Spleen (tissue), 11 donors: ENCODE data around the gene ADORA2A. TPM values are rescaled to one million over a fixed set of nuclear protein-coding genes. Genes with fewer than 3 reads are reported as not detected.

Experiments
- DNase-seq: peaks from one replicate; pipeline ENCODE4 v3.0.0-alpha.2; 2020
- H3K27ac ChIP-seq, 8 donors: fragments of 200-600 bp; sonication (generic) in 7 of 8; 1 replicate in 4 of 8; 2 replicates in 4 of 8; pipeline versions ENCODE4 v1.5.0 to v1.8.0; 2016 to 2021; ENCODE audit warnings: inconsistent platforms in 4 of 8, mild to moderate bottlenecking in 4 of 8, moderate library complexity in 1 of 8
- H3K27me3 ChIP-seq, 7 donors: fragments of 200-600 bp; sonication (generic) in 6 of 7; replicated peaks in 1 of 7; 1 replicate in 4 of 7; 2 replicates in 3 of 7; pipeline versions ENCODE4 v1.5.0 to v1.8.0; 2016 to 2021; ENCODE audit warnings: inconsistent platforms in 3 of 7, mild to moderate bottlenecking in 1 of 7
- H3K36me3 ChIP-seq, 6 donors: fragments of 200-600 bp; sonication (generic) in 5 of 6; 1 replicate in 4 of 6; 2 replicates in 2 of 6; pipeline versions ENCODE4 v1.5.0 to v1.8.0; 2016 to 2021; ENCODE audit warnings: inconsistent platforms in 2 of 6
- H3K4me1 ChIP-seq, 6 donors: fragments of 200-600 bp; sonication (generic) in 5 of 6; 1 replicate in 3 of 6; 2 replicates in 3 of 6; pipeline versions ENCODE4 v1.5.0 to v1.8.0; 2016 to 2021; ENCODE audit warnings: inconsistent platforms in 3 of 6
- H3K4me3 ChIP-seq, 8 donors: fragments of 200-600 bp; sonication (generic) in 7 of 8; 1 replicate in 4 of 8; 2 replicates in 4 of 8; pipeline versions ENCODE4 v1.5.0 to v1.8.0; 2016 to 2021; ENCODE audit warnings: inconsistent platforms in 4 of 8, mild to moderate bottlenecking in 4 of 8, moderate library complexity in 2 of 8
- H3K9me3 ChIP-seq, 8 donors: fragments of 200-600 bp; sonication (generic) in 7 of 8; 1 replicate in 4 of 8; 2 replicates in 4 of 8; pipeline versions ENCODE4 v1.5.0 to v1.8.0; 2016 to 2021; ENCODE audit warnings: inconsistent platforms in 4 of 8
- CTCF ChIP-seq, 11 experiments: fragments of 200-600 bp in 7 of 11; fragments of 450-650 bp in 4 of 11; sonication (generic) in 4 of 11; IDR thresholded peaks in 8 of 11; conservative IDR thresholded peaks in 3 of 11; 1 replicate in 7 of 11; 2 replicates in 4 of 11; pipeline versions ENCODE4 v1.4.0 to v1.8.0; 2016 to 2021; ENCODE audit warnings: antibody characterized with exemption in 11 of 11, inconsistent platforms in 4 of 11, mild to moderate bottlenecking in 1 of 11
- POLR2A ChIP-seq, 3 donors: fragments of 450-650 bp; IDR thresholded peaks; one replicate each; pipeline ENCODE4 v1.5.1; 2017; ENCODE audit warnings: antibody characterized with exemption in 3 of 3, mild to moderate bottlenecking in 1 of 3
- POLR2AphosphoS5 ChIP-seq, 3 donors: sonication (generic); formaldehyde crosslinking; IDR thresholded peaks; one replicate each; pipeline ENCODE4 v1.5.1; 2017; ENCODE audit warnings: antibody characterized with exemption in 3 of 3
- WGBS, 5 donors: extraction: QIAGEN DNeasy Blood & Tissue Kit in 3 of 5; methylation state at CpG; one replicate each; pipeline versions ENCODE4 v1.1.5 to v1.1.7; 2013 to 2018; 5-methylcytosine and 5-hydroxymethylcytosine counted together
- intact Hi-C: fragments of 100-400 bp; cut with DNase I; formaldehyde crosslinking; loops from one replicate; pipeline ENCODE4 v1.15.0; 2023; ENCODE audit warnings: low total_unique reads
- polyA plus RNA-seq, 3 donors: library from polyadenylated mRNA; stranded (reverse); fragments of 200-250 nt; gene quantifications; one replicate each; pipeline ENCODE4 v1.2.1, GENCODE V29; 2013
- total RNA-seq, 7 donors: library from RNA; depleted of rRNA in 3 of 7; stranded (reverse); fragments of >200 nt in 3 of 7; fragmentation: NEBNext Ultra II Directional in 4 of 7; extraction: Animal tissue kit (Norgen Biotek cat#: 25700) in 4 of 7; gene quantifications; one replicate each; pipeline versions ENCODE4 v1.1.0 to v1.2.1, GENCODE V29; 2016 to 2021
- donor health status: healthy with polysubstance abuse.
- donor health status: DM: no; HTN: no; CAD: no; lungs with moderate emphysema.
- donor health status: DM: no; HTN: no; CAD: no.
- donor health status: Bipolar disorder and iron deficiency.
- donor health status: healthy.
- donor health status: DM: no; HTN: no; CAD: no.
- donor health status: DM: yes; HTN: yes; CAD: no.

The ADORA2A gene
- total and polyA plus RNA-seq, 10 donors, result 8.3 to 31.1 (median 20.2) TPM

GRCh38 chr22:24474649-24475255, 47.4 kb downstream of the ADORA2A start:
- intact Hi-C loops, result no loop called here
- Histone ChIP-seq H3K9me3 (peaks cover 0 to 3% (median 0%) of the 10 kb centered on the region in 8 donors), H3K36me3 (no peaks in the 10 kb centered on the region), H3K27ac (no peak overlapping the region), H3K4me3 (no peak overlapping the region), H3K4me1 (peaks cover 0 to 38% (median 16%) of the 10 kb centered on the region in 6 donors), H3K27me3 (no peaks in the 10 kb centered on the region)
- DNase-seq, result no peak
- TF ChIP-seq CTCF (IDR thresholded peaks at IDR 0.05 in 8 of 11, conservative IDR thresholded peaks at IDR 0.05 in 3 of 11), result no peak
- no peak for TF ChIP-seq POLR2A (IDR thresholded peaks at IDR 0.05)
- TF ChIP-seq POLR2AphosphoS5 (IDR thresholded peaks at IDR 0.05), result no peak
- WGBS, 5 donors, result 73 to 96% (median 85%) methylated on average over 5 of the region's 5 CpGs

GRCh38 chr22:24481641-24482040, 54.2 kb downstream of the ADORA2A start:
- TF ChIP-seq POLR2A (IDR thresholded peaks at IDR 0.05) (no peak), POLR2AphosphoS5 (IDR thresholded peaks at IDR 0.05) (no peak), CTCF (IDR thresholded peaks at IDR 0.05 in 8 of 11, conservative IDR thresholded peaks at IDR 0.05 in 3 of 11) (no peak)
- Histone ChIP-seq H3K4me1 (peaks cover 0 to 50% (median 8%) of the 10 kb centered on the region in 6 donors), H3K9me3 (no peaks in the 10 kb centered on the region), H3K36me3 (no peaks in the 10 kb centered on the region), H3K27ac (peak overlapping the region in 3 of 8 donors; percentile 54 to 80 (median 61)), H3K4me3 (no peak overlapping the region), H3K27me3 (no peaks in the 10 kb centered on the region)
- no peak for DNase-seq
- intact Hi-C loops, result no loop called here
- WGBS, 5 donors, result 50 to 80% (median 62%) methylated on average over 1 of the region's 1 CpG

GRCh38 chr22:24482575-24482974, 55.2 kb downstream of the ADORA2A start:
- no peaks in the 10 kb centered on the region for H3K36me3 ChIP-seq
- no peak for DNase-seq
- no peak overlapping the region for H3K4me3 ChIP-seq
- H3K27me3 ChIP-seq, result no peaks in the 10 kb centered on the region
- WGBS, 5 donors, result 36 to 67% (median 45%) methylated on average over 3 of the region's 3 CpGs
- peaks cover 0 to 55% (median 8%) of the 10 kb centered on the region in 6 donors for H3K4me1 ChIP-seq
- intact Hi-C loops, result no loop called here
- TF ChIP-seq CTCF (IDR thresholded peaks at IDR 0.05 in 8 of 11, conservative IDR thresholded peaks at IDR 0.05 in 3 of 11) (no peak), POLR2AphosphoS5 (IDR thresholded peaks at IDR 0.05) (no peak), POLR2A (IDR thresholded peaks at IDR 0.05) (no peak)
- no peaks in the 10 kb centered on the region for H3K9me3 ChIP-seq
- H3K27ac ChIP-seq, result peak overlapping the region in 6 of 8 donors; percentile 48 to 83 (median 62)

GRCh38 chr22:24482998-24483397, 55.6 kb downstream of the ADORA2A start:
- Histone ChIP-seq H3K4me3 (no peak overlapping the region), H3K27ac (peak overlapping the region in 6 of 8 donors; percentile 48 to 83 (median 62)), H3K9me3 (no peaks in the 10 kb centered on the region), H3K27me3 (no peaks in the 10 kb centered on the region), H3K36me3 (no peaks in the 10 kb centered on the region), H3K4me1 (peaks cover 0 to 55% (median 8%) of the 10 kb centered on the region in 6 donors)
- intact Hi-C loops, result no loop called here
- TF ChIP-seq POLR2A (IDR thresholded peaks at IDR 0.05) (no peak), CTCF (IDR thresholded peaks at IDR 0.05 in 8 of 11, conservative IDR thresholded peaks at IDR 0.05 in 3 of 11) (no peak), POLR2AphosphoS5 (IDR thresholded peaks at IDR 0.05) (no peak)
- 82 to 91% (median 85%) methylated on average over 2 of the region's 2 CpGs for WGBS, 5 donors
- DNase-seq, result no peak
